ENCODE measurements around the gene GIGYF1.

Gene GIGYF1

DNA sequence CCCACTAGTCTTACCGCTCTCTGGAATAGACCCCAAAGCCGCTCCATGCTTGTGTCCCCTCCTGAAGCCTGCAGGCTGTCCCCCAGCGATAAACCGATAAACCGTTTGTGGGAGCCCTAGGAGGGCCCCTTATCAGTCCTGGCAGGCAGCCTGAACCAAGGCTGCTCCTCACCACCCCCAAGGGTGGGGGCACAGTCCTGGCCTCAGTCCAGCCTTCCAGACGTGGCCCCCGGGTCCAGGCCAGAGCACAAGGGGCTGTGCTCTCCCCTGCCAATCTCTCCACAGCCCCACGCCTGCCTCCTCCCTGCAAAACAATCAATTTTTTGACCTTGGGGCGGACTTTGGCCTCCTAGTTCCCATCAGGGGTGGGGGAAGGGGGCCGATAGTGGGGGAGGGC is 52.6 kb downstream of the GIGYF1 start, which contains the start of gene TFR2:
Gene TFR2 (minus strand): TSS at position 90 of the 397 bp plus-strand sequence. CDS start 43 bp downstream, at position 47.
- Histone ChIP-seq H2AFZ (ENCODE audit: low read length) (no peak within 1 kb of the TSS; the same call in 1 of the 2 replicates), H4K20me1 (ENCODE audit: insufficient read depth, low read length) (no peaks in the 10 kb centered on the region), H3K27ac (ENCODE audit: low read length) (no peak within 1 kb of the TSS), H3K4me1 (ENCODE audit: low read length) (no peaks in the 10 kb centered on the region), H3K9me3 (replicated peaks; ENCODE audit: insufficient read depth, low read length) (no peaks in the 10 kb centered on the region), H3F3A (ENCODE audit: insufficient read depth, low read length) (no peaks in the 10 kb centered on the region), H3K4me3 (ENCODE audit: low read length) (peak within 1 kb of the TSS; percentile 39; the same call in 1 of the 2 replicates), H3K27me3 (replicated peaks; ENCODE audit: insufficient read depth, low read length) (peaks cover 87% of the 10 kb centered on the region), H3K9me2 (replicated peaks; ENCODE audit: insufficient read depth, low read length) (no peaks in the 10 kb centered on the region), H3K4me2 (ENCODE audit: low read depth, low read length) (peak within 1 kb of the TSS; percentile 55; the same call in 1 of the 2 replicates), H3K9ac (ENCODE audit: low read length) (no peak within 1 kb of the TSS), H3K36me3 (replicated peaks; ENCODE audit: insufficient read depth, low read length) (no peaks in the 10 kb centered on the region), H3K79me2 (ENCODE audit: low read length) (no peaks in the 10 kb centered on the region)
- TF ChIP-seq EZH2phosphoT487 (IDR thresholded peaks at IDR 0.05; ENCODE audit: low read length) (no peak), EZH2 (optimal IDR thresholded peaks at IDR 0.05; ENCODE audit: low read depth, low read length) (no peak)
- TF ChIP-seq, protein P1, sequence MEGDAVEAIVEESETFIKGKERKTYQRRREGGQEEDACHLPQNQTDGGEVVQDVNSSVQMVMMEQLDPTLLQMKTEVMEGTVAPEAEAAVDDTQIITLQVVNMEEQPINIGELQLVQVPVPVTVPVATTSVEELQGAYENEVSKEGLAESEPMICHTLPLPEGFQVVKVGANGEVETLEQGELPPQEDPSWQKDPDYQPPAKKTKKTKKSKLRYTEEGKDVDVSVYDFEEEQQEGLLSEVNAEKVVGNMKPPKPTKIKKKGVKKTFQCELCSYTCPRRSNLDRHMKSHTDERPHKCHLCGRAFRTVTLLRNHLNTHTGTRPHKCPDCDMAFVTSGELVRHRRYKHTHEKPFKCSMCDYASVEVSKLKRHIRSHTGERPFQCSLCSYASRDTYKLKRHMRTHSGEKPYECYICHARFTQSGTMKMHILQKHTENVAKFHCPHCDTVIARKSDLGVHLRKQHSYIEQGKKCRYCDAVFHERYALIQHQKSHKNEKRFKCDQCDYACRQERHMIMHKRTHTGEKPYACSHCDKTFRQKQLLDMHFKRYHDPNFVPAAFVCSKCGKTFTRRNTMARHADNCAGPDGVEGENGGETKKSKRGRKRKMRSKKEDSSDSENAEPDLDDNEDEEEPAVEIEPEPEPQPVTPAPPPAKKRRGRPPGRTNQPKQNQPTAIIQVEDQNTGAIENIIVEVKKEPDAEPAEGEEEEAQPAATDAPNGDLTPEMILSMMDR (IDR thresholded peaks at IDR 0.05; ENCODE audit: low read length), result no peak
- no peak for DNase-seq

DNA sequence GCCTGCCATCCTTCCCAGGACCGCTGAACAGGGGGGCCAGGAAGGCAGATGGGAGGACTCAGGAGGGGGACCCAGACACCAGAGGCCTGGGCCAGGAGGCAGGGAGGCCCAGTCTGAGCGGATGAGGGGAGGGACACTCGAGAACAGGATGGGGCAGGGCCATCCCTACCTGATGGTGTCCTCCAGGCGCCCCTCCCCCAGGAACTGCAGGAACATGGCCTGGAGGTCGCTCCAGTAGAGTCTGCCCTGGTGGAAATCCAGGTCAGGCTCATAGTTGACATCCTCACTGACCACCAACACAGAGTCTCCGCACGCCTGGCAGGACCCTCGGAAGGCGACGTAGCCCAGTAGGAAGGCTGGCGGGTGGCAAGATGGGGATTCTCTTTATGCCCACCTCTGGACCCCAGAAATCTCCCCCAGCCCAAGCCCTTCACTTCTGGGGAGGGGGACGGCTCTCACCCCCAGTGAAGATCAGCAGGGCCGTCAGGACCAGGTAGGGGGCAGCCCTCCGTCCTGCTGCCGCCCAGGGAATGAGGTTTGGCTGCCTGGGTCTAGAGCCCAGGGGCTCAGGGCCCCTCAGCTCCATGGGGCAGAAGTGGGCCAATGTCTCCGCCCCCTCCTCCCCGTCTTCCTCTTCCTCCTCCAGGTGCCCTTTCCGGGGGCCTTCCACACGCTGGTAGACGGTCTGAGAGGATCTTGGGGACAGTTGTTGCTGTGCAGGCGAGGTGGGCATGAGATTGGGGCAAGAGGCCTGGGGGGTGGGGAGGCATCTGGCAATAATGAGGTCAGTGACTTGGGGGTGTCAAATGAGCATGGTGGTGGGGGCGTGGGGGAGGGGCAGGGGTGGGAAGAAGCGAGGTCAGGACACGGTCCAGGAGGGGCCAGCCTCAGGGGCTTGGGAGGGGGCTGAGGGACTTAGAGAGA is 53.3 kb downstream of the GIGYF1 start:
- no peaks in the 10 kb centered on the region for H3K4me1 ChIP-seq (ENCODE audit: low read length)
- no peak overlapping the region for H2AFZ ChIP-seq (ENCODE audit: low read length)
- no peak overlapping the region for H3K4me3 ChIP-seq (ENCODE audit: low read length)
- no peak overlapping the region for H3K9ac ChIP-seq (ENCODE audit: low read length)
- peaks cover 86% of the 10 kb centered on the region for H3K27me3 ChIP-seq (replicated peaks; ENCODE audit: insufficient read depth, low read length)
- H3K4me2 ChIP-seq (ENCODE audit: low read depth, low read length), result no peak overlapping the region
- no peaks in the 10 kb centered on the region for H3K36me3 ChIP-seq (replicated peaks; ENCODE audit: insufficient read depth, low read length)
- H3K79me2 ChIP-seq (ENCODE audit: low read length), result no peaks in the 10 kb centered on the region
- no peaks in the 10 kb centered on the region for H3K9me2 ChIP-seq (replicated peaks; ENCODE audit: insufficient read depth, low read length)
- H3F3A ChIP-seq (ENCODE audit: insufficient read depth, low read length), result no peaks in the 10 kb centered on the region
- TF ChIP-seq EZH2 (optimal IDR thresholded peaks at IDR 0.05; ENCODE audit: low read depth, low read length) (no peak), EZH2phosphoT487 (IDR thresholded peaks at IDR 0.05; ENCODE audit: low read length) (no peak)
- TF ChIP-seq, protein P1 (IDR thresholded peaks at IDR 0.05; ENCODE audit: low read length), result no peak
- H3K27ac ChIP-seq (ENCODE audit: low read length), result no peak overlapping the region
- H3K9me3 ChIP-seq (replicated peaks; ENCODE audit: insufficient read depth, low read length), result no peaks in the 10 kb centered on the region
- no peak for DNase-seq
- H4K20me1 ChIP-seq (ENCODE audit: insufficient read depth, low read length), result no peaks in the 10 kb centered on the region

DNA sequence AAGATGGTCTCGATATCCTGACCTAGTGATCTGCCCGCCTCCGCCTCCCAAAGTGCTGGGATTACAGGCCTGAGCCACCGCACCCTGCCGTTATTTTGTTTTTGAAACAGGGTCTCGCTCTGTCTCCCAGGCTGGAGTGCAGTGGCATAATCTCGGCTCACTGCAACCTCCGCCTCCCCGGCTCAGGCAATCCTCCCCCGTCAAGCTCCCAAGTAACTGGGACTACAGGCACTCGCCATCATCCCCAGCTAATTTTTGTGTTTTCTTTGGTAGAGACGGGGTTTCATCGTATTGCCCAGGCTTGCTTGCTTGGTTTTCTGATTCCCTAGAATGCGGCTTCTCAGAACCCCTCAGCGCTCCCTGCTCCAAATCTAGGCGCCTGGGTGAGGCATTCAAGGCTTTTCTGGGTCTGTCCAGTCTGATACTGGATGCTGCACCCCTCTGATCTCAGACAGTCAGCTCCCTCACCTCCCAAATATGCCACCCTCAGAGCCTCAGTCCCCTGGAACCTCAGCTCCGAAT is 54.0 kb downstream of the GIGYF1 start:
- Histone ChIP-seq H2AFZ (ENCODE audit: low read length) (no peak overlapping the region), H4K20me1 (ENCODE audit: insufficient read depth, low read length) (no peaks in the 10 kb centered on the region), H3K36me3 (replicated peaks; ENCODE audit: insufficient read depth, low read length) (no peaks in the 10 kb centered on the region), H3K9me3 (replicated peaks; ENCODE audit: insufficient read depth, low read length) (no peaks in the 10 kb centered on the region), H3K27ac (ENCODE audit: low read length) (no peak overlapping the region), H3K9ac (ENCODE audit: low read length) (no peak overlapping the region), H3K9me2 (replicated peaks; ENCODE audit: insufficient read depth, low read length) (no peaks in the 10 kb centered on the region), H3F3A (ENCODE audit: insufficient read depth, low read length) (no peaks in the 10 kb centered on the region), H3K79me2 (ENCODE audit: low read length) (no peaks in the 10 kb centered on the region), H3K27me3 (replicated peaks; ENCODE audit: insufficient read depth, low read length) (peaks cover 83% of the 10 kb centered on the region), H3K4me3 (ENCODE audit: low read length) (no peak overlapping the region), H3K4me1 (ENCODE audit: low read length) (no peaks in the 10 kb centered on the region), H3K4me2 (ENCODE audit: low read depth, low read length) (no peak overlapping the region)
- DNase-seq, result no peak
- TF ChIP-seq, protein P1 (IDR thresholded peaks at IDR 0.05; ENCODE audit: low read length), result no peak
- TF ChIP-seq EZH2 (optimal IDR thresholded peaks at IDR 0.05; ENCODE audit: low read depth, low read length), result no peak
- TF ChIP-seq EZH2phosphoT487 (IDR thresholded peaks at IDR 0.05; ENCODE audit: low read length), result no peak

All from MM.1S (cell line).